ENCODE data around the gene NKAP.
"Not testable (repeated sequence)": the region's sequence is repeated elsewhere in the genome, so short reads cannot be mapped to it uniquely, and the experiment has no call there.

Gene NKAP

DNA sequence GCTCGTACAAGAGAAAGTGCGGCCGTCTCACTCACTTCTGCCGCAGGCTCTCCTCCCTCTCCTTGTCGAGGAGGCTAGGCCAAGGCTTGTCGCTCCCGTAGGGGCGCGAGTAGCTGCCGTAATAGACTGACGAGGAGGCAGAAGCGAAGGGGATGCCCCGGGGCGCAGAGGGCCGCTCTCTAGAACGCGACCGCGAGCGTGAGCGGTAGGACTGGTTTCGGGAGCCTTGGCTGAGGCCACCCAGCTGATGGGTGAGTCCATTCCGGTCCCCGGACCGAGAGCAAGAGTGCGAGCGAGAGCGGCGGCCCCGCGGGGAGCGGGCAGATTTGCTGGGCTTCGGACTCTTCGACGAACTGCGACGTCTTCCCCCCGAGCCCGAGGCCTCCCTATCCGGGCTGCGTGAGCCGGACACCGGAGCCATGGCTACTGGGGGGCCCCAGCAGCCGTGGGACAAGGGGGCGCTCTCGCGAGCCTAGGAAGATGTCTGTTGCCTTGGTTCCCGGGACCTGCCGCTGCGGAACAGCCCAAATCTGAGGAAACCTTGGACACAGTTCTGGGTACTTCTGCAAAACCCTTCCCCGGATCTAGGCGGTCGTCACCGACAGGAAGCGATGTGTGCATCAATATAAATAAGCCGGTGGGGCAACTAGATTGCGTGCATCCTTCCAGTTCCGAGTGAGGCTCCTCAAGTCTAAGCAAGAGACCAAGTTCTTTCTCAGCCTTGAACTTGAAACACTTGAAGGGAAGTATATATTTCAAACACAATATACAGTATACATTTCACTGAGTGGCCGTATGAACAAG lies at the start of gene NKAP:
TSS of gene NKAP (minus strand) at position 567 of the 804 bp plus-strand sequence. CDS start at position 421, 146 bp downstream.
- DNase-seq (ENCODE audit: low spot score): peak; percentile 80

- no peak for DNase-seq (ENCODE audit: low spot score)
Observed at GRCh38 chrX:119991005-119991787, 47.6 kb upstream of the NKAP start.

GRCh38 chrX:119990556-119991004 lies 47.0 kb upstream of the NKAP start:
- no peak for DNase-seq (ENCODE audit: low spot score)

DNA sequence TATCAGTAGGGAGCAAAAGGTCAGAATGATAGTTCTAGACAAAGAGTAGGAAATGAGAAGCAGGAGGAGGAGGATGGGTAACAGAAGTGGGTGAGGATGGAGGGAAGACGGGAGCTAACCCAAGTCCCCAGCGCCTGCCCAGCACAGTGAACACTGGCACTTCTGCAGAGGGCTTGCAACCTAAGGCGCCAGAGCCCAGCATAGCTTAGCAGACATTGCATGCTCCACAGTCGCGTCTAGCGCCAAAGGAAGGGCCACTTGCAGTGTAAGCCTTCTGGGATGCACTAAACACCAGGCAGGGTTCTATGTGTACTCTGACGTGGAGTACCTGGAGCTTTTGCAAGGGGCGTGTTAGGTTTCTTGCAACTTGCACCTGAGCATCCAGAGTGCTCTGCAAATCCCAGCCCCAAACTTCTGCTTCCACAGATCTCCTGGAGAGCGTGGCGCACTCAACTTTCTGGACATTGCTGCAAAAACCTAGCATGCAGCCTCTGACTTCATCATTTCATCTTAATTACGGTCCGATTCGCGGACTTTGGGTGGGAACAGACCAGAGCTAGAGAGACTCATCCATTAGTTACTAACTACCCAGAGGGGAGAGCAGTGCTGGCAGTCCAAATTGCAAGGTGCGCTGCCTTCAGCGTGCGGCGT lies 46.5 kb upstream of the NKAP start:
- DNase-seq (ENCODE audit: low spot score): no peak

GRCh38 chrX:119986203-119986602 lies 42.7 kb upstream of the NKAP start:
- no peak for DNase-seq (ENCODE audit: low spot score)

DNA sequence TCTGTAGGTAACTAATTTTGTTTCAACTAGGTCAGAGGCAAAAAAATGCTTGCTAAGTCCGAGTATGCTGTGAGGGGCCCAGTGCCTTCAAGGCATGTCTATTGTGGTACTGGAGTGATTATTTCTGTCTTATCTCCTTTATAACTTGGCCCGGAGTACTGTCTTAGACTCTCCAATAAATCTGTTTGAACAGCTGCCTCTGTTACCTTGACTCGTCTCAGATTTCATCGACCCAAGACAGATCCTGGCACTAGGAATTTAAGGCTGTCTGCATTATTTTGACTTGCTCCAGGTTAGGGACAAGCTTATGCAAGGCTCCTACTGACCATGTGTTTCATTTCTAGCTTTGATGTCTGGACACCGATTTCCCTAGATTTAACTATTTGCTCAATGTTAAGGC lies 41.1 kb upstream of the NKAP start:
- DNase-seq (ENCODE audit: low spot score): no peak

- no peak for DNase-seq (ENCODE audit: low spot score)
Observed at GRCh38 chrX:119983494-119983893, 39.9 kb upstream of the NKAP start.

GRCh38 chrX:119982145-119982544 lies 38.6 kb upstream of the NKAP start:
- no peak for DNase-seq (ENCODE audit: low spot score)

- DNase-seq (ENCODE audit: low spot score): peak; percentile 27
Observed at GRCh38 chrX:119981286-119982070, 37.9 kb upstream of the NKAP start.

- DNase-seq (ENCODE audit: low spot score): not testable (repeated sequence)
Observed at GRCh38 chrX:119977172-119977571, 33.6 kb upstream of the NKAP start.

DNA sequence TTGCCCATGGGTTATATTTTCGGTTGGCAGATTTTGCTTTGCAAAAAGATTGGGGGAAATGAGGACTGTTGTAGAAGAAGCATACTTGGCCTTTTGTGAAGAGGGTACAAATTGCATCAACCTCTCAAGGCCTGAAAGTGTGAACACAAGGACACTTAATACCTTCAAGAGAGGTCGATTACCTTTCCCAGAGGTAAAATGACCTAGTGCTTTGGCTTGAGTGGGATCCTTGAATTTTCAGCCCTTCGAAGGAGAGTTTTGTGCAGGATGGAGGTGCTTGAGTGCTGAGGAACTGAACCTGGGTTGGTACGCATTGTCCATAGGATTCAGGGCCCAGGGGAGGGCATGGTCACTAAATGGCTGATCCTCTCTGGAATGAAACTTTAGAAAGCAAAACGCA lies 27.6 kb upstream of the NKAP start:
- no peak for DNase-seq (ENCODE audit: low spot score)

DNA sequence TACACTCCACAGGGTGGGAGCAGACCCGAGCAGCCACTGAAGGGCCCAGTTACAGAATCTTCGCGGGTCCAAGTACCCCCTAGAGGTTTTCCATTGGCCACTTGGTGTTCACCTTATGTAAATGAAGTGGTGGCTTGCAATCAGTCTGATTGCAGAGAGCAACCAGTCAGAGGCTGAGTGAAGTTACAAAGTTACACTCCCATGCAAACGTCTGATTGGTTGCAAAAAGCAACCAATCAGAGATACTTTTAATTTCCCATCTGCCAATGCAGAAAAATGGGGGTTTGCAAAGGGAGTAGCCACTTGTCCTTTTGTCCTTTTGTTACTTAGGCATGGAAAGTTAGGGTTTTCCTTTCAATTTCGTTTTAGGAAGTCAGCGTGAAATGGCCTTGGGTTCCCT lies 27.0 kb upstream of the NKAP start:
- DNase-seq (ENCODE audit: low spot score): no peak

DNA sequence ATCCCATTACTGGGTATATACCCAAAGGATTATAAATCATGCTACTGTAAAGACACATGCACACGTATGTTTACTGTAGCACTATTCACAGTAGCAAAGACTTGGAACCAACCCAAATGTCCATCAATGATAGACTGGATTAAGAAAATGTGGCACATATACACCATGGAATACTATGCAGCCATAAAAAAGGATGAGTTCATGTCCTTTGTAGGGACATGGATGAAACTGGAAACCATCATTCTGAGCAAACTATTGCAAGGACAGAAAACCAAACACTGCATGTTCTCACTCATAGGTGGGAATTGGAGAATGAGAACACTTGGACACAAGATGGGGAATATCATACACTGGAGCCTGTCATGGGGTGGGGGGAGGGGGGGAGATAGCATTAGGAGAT lies 23.3 kb upstream of the NKAP start:
- not testable (repeated sequence) for DNase-seq (ENCODE audit: low spot score)

DNA sequence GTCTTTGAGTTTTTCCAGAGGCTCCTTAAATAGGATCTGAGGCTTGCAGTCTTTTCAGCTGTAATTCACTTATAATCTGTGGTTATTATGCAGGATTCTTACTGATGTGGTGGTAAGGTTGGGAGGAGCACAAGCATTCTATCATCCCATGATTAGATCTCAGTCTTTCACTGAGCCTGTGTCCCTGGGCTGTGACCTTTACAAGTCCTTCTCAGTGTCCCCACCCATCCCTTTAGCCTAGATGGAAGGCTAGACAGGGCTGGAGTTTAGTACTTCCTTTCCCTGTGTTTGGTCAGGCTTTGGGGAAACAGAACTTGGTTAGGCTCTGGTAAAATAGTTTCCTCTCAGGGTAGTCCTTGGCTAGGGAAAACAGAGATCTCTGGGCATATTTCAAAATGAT lies 17.1 kb upstream of the NKAP start:
- DNase-seq (ENCODE audit: low spot score): no peak

DNA sequence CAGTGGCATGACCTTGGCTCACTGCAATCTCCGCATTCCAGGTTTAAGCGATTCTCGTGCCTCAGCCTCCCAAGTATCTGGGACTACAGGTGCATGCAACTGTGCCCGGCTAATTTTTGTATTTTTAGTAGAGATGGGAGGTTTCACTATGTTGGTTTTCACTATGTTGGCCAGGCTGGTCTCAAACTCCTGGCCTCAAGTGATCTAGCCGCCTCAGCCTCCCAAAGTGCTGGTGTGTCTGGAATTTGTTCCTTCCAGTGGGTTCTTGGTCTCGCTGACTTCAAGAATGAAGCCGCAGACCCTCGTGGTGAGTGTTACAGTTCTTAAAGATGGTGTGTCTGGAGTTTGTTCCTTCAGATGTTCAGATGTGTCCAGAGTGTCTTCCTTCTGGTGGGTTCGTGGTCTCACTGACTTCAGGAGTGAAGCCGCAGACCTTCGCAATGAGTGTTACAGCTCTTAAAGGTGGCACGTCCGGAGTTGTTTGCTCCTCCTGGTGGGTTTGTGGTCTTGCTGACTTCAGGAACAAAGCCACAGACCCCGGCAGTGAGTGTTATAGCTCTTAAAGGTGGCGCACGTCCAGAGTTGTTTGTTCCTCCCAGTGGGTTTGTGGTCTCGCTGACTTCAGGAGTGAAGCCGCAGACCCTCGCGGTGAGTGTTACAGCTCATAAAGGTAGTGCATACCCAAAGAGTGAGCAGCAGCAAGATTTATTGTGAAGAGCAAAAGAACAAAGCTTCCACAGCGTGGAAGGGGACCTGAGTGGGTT lies 12.4 kb upstream of the NKAP start:
- DNase-seq (ENCODE audit: low spot score): peak; percentile 59

DNA sequence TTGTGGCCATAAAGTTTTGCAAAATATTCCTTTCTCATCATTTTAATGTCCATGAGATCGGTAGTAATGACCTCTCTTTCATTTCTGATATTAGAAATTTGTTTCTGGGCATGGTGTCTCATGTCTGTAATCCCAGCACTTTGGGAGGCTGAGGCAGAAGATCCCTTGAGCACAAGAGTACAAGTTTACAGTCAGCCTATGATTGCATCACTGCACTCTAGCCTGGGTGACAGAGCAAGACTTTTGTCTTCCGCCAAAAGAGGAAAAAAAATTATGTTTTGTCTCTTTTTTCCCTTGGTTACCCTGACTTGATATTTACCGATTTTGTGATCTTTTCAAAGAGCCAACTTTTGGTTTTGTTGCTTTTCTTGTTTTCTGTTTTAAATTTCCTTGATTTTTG lies 10.8 kb upstream of the NKAP start:
- DNase-seq (ENCODE audit: low spot score): no peak

DNA sequence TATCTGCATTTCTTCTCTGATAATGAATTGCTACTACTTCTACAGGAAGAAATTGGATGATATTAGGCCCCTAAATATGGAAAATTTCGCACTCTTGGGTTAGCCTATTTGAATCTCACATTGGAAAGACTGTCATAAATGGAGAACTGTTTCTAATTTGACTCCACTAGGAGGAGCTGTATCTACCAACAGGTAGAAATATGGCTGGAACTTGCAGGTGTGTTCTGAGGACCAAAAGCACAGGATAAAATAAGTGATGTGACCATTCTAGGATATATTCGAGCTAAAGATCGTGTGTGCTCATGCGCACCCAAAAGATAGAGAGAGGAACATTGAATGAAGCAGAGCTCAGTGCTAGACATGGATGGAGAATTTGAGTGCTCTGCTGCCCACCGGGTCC lies 4.8 kb upstream of the NKAP start:
- DNase-seq (ENCODE audit: low spot score): no peak

DNA sequence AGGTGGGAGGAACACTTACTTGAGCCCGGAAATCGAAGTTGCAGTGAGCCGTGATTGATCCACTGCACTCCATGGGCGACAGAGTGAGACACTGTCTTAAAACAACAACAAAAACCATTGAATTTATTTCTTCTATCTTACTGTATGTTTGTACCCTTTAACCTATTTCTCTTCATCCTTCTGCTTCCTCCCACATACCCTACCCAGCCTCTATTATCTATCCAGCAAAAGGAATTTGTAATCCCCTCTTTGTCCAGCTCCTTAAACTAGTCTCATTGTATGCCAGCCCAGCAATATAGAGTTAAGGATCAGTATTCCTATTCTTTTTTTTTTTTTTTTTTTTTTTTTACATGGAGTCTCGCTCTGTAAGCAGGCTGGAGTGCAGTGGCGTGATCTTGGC lies 1.9 kb upstream of the NKAP start:
- DNase-seq (ENCODE audit: low spot score): no peak

GRCh38 chrX:119942831-119943184 lies 743 bp downstream of the NKAP start:
- no peak for DNase-seq (ENCODE audit: low spot score)

GRCh38 chrX:119942173-119942819 lies 1.3 kb downstream of the NKAP start:
- no peak for DNase-seq (ENCODE audit: low spot score)

DNA sequence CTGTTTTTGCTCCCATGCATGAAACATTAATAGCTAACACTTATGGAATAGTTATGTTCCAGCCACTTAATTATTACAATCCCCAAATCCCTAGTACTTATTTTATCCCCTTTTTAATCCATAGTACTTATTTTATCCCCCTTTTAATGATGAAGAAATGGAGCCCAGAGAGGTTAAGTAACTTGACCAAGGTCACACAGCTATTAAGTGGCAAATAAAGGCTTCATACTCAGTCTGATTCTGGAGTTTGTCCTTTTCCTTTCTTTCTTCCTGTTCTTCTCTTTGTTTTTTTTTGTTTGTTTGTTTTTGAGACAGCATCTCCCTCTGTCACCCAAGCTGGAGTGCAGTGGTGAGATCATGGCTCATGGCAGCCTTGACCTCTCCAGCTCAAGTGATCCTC lies 2.2 kb downstream of the NKAP start:
- no peak for DNase-seq (ENCODE audit: low spot score)
